Measurements from ENCODE around the gene STK24. TPM values are rescaled to one million over a fixed set of nuclear protein-coding genes. Genes with fewer than 3 reads are reported as not detected.

STK24 gene
- total and polyA plus RNA-seq, 10 of the 15 experiments (the other 5 are each of a cell fraction or from before 2014, with no cell fraction given) = 7.5 to 115 (median 52.9) TPM

DNA sequence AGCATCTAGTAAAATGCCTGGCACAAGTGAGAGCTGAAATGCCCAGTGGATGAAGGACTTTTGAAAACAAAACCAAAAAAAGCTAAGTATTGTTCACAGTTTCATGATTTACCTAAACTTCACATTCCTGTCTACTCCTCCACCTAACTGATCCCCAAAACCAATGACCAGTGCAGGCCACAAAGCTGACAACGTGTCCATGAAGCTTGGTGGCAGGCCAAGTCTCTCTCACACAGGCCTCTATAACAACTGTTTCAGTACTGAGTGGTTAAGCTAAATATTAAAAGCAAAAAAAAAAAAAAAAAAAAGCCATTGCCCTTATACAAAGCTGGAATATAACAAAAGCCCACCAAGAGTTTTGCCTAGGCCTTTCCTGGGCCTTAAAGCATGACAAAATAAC lies 36.4 kb downstream of the STK24 start (continued):
- no peak for TF ChIP-seq SPI1 (IDR thresholded peaks at IDR 0.05; ENCODE audit: borderline replicate concordance, insufficient read depth, low read depth, low read length)
- TF ChIP-seq STAT3 (IDR thresholded peaks at IDR 0.05; ENCODE audit: low read depth, low read length) = no peak
- TF ChIP-seq ETV6 (conservative IDR thresholded peaks at IDR 0.05 in 1 of 2, IDR thresholded peaks at IDR 0.05 in 1 of 2; ENCODE audit: borderline replicate concordance in 1 of 2, low read depth in 1 of 2) = no peak
- no peak for TF ChIP-seq BMI1 (IDR thresholded peaks at IDR 0.05; ENCODE audit: borderline replicate concordance)
- no peak for TF ChIP-seq MYC (IDR thresholded peaks at IDR 0.05; ENCODE audit: insufficient read depth, insufficient read length, insufficient replicate concordance, low read length, severe bottlenecking)

DNA sequence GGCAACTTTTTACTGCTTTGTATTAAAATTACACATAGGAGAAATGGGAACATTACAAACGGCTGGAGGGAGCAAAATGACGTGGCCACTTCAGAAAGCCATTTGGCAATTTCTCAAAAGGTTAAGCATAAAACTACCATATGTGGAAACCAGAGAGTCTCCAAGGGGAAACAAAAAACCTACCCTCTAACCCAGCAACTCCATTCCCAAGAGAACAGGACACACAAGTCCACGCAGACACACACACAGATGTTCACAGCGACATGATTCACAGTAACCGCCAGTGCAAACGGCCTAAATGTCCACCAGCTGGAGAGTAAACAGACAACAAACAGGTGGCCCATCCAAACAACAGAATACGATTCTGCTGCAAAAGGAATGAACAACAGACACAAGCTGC lies 37.2 kb downstream of the STK24 start:
- ChIA-PET POLR2A (interaction anchor here (0.8 to 2.0 kb wide), 5 partner anchors 10 to 38 kb away, joined by 3 to 11 read pairs (median 4); no protein-coding TSS in a partner anchor), SMC1A (ENCODE audit: uncharacterized antibody, unreplicated experiment) (interaction anchor here (0.7 to 2.7 kb wide), 10 partner anchors 9 to 114 kb away, joined by 3 to 17 read pairs (median 4); no protein-coding TSS in a partner anchor), CTCF (interaction anchor here (1.3 to 3.0 kb wide), 3 partner anchors 9 to 11 kb away, joined by 5 to 7 read pairs (median 5); no protein-coding TSS in a partner anchor), RAD21 (ENCODE audit: unreplicated experiment) (interaction anchor here (1.2 to 2.6 kb wide), 2 partner anchors 31 to 35 kb away, joined by 6 to 9 read pairs; no protein-coding TSS in a partner anchor)
- no peak for ATAC-seq
- H2AFZ ChIP-seq (ENCODE audit: control insufficient read depth, low read depth, low read length) = no peak overlapping the region
- peaks cover 9 to 13% of the 10 kb centered on the region in 2 experiments; a peak in 3 of 4 replicates for H3K36me3 ChIP-seq (ENCODE audit: control insufficient read depth in 2 of 2, insufficient read depth in 2 of 2, low read length in 1 of 2)
- peaks cover 55% of the 10 kb centered on the region for H3K4me1 ChIP-seq (ENCODE audit: control insufficient read depth, insufficient read depth, low read length)
- 95% methylated on average over 7 of the region's 7 CpGs for WGBS (ENCODE audit: insufficient coverage, insufficient replicate concordance, low lambda C conversion rate, missing lambda C conversion rate)
- BruUV-seq (replicated peaks) = no TSS peak
- TF ChIP-seq NFYA (IDR thresholded peaks at IDR 0.05; ENCODE audit: borderline replicate concordance, low read depth, low read length) = no peak
- no peak for TF ChIP-seq ZNF274 (IDR thresholded peaks at IDR 0.05; ENCODE audit: insufficient read depth, insufficient read length)
- no peak for TF ChIP-seq MXI1 (IDR thresholded peaks at IDR 0.05; ENCODE audit: low read depth, low read length)
- TF ChIP-seq, protein P1, sequence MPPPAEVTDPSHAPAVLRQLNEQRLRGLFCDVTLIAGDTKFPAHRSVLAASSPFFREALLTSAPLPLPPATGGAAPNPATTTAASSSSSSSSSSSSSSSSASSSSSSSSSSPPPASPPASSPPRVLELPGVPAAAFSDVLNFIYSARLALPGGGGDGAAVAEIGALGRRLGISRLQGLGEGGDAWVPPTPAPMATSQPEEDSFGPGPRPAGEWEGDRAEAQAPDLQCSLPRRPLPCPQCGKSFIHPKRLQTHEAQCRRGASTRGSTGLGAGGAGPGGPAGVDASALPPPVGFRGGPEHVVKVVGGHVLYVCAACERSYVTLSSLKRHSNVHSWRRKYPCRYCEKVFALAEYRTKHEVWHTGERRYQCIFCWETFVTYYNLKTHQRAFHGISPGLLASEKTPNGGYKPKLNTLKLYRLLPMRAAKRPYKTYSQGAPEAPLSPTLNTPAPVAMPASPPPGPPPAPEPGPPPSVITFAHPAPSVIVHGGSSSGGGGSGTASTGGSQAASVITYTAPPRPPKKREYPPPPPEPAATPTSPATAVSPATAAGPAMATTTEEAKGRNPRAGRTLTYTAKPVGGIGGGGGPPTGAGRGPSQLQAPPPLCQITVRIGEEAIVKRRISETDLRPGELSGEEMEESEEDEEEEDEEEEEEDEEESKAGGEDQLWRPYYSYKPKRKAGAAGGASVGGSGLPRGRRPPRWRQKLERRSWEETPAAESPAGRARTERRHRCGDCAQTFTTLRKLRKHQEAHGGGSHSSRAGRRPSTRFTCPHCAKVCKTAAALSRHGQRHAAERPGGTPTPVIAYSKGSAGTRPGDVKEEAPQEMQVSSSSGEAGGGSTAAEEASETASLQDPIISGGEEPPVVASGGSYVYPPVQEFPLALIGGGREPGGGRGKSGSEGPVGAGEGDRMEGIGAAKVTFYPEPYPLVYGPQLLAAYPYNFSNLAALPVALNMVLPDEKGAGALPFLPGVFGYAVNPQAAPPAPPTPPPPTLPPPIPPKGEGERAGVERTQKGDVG (CRISPR knock-in tag; IDR thresholded peaks at IDR 0.05) = no peak
- TF ChIP-seq SRF (IDR thresholded peaks at IDR 0.05; ENCODE audit: low read depth in 2 of 2, low read length in 2 of 2) = no peak
- in situ Hi-C loops (cut with MboI) (no loop called here), intact Hi-C loops (cut with micrococcal nuclease; ENCODE audit: unreplicated experiment) (no loop called here)
- no peaks in the 10 kb centered on the region for H3K9me3 ChIP-seq (replicated peaks; ENCODE audit: control insufficient read depth, insufficient read depth, low read length)
- H3K79me2 ChIP-seq (ENCODE audit: control insufficient read depth, insufficient read depth, low read length) = peaks cover 95% of the 10 kb centered on the region
- H3K9ac ChIP-seq (ENCODE audit: control insufficient read depth, insufficient read depth, low read length) = no peak overlapping the region
- peaks cover 9% of the 10 kb centered on the region for H4K20me1 ChIP-seq (ENCODE audit: control insufficient read depth, insufficient read depth)
- no peak for FAIRE-seq
- H3K4me2 ChIP-seq (ENCODE audit: control insufficient read depth, insufficient read depth) = no peak overlapping the region
- no peak overlapping the region for H3K4me3 ChIP-seq
- no peak for DNase-seq (ENCODE audit: low read depth, low spot score)
- no peaks in the 10 kb centered on the region for H3K27me3 ChIP-seq (replicated peaks in 1 of 2; ENCODE audit: control insufficient read depth in 2 of 2, insufficient read depth in 2 of 2, low read length in 1 of 2)
- no peak overlapping the region for H3K27ac ChIP-seq (ENCODE audit: control insufficient read depth, insufficient read depth)
